Right hindlimb (tissue), 1 donor: ENCODE results near the gene KCNMB1.
"Not testable (repeated sequence)": the region's sequence is repeated elsewhere in the genome, so short reads cannot be mapped to it uniquely, and the experiment has no call there.

Experiments
- DNase-seq: peaks from one replicate; pipeline ENCODE4 v3.0.0-alpha.2; 2018

KCNMB1 gene

GRCh38 chr5:170413897-170414296, 24.7 kb upstream of the KCNMB1 start:
- no peak for DNase-seq

DNA sequence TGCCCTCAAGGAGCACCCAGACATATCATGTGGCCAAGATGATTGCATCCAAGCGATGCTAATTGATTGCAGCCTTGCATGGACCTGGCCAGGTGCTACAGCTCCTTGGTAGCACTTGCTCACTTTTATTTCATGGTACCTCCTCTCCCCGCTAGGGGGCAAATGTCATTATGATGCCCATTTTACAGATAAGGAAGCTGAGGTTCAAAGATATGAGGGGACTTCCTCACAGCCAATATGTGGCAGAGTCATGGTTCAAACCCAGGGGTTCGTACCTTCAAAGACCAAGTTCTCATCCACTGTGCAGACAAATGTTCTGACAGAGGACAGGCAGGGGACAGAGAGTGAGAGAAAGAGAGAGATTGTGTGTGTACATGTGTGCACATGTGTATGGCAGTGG, 21.9 kb upstream of the KCNMB1 start:
- DNase-seq = no peak

GRCh38 chr5:170410401-170410800, 21.2 kb upstream of the KCNMB1 start:
- no peak for DNase-seq

GRCh38 chr5:170408877-170409660, 19.9 kb upstream of the KCNMB1 start:
- DNase-seq = no peak

DNA sequence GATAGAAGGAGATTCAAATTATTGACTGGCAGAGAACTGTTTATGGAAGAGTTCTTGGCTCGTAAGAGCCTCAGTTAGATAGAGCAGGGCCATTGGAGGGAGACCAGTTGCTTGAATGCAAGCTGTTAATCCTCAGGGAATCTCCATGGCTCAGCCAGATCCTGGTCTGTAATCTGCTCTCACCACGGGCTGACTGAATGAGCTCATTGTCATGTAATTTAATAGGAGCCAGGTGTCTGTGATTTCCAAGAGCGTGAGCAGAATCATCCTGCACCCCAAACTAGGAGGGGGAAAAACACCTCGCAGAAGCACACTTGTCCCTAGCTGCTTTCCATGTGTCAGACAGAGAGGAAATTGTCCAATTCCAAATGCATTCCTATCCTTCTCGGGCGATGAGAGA, 19.1 kb upstream of the KCNMB1 start:
- peak; percentile 60 for DNase-seq

DNA sequence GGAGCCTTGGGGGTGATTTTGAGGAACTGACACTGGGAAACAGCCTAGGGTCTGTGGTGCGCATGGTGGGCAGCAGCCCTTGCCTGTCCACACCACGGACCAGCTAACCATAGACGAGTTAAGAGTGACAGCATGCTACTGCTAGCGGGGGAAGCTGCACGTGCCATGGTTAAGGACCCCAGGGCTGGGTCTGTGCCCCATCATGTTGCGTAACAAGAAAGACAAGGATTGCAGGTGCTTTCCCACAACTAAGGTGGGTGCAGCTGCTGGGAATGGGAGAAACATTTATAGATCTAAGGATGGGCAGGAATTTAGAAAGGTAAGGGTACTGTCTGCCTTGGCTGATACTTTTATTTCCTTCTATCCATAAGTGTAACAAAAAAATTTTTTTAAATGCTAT, 17.9 kb upstream of the KCNMB1 start:
- DNase-seq = no peak

GRCh38 chr5:170405817-170406216, 16.6 kb upstream of the KCNMB1 start:
- DNase-seq = no peak

DNA sequence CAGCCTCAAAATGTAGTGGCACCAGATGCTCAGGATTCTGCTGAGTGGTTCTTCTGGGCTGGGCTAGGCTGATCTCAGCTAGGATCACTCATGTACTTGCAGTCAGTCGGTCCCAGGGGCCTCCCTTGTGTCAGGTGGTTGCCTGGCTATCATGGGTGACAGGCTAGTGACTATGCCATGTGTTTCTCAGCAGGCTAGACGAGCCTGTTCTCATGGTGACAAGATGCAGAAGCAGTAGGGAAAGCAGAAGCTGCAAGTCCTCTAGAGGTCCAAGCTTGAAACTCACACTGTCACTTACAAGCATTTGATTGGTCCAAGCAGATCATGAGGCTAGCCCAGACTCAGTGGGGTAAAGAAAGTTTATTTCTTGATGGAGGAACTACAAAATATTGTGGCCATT, 15.2 kb upstream of the KCNMB1 start:
- DNase-seq = no peak

DNA sequence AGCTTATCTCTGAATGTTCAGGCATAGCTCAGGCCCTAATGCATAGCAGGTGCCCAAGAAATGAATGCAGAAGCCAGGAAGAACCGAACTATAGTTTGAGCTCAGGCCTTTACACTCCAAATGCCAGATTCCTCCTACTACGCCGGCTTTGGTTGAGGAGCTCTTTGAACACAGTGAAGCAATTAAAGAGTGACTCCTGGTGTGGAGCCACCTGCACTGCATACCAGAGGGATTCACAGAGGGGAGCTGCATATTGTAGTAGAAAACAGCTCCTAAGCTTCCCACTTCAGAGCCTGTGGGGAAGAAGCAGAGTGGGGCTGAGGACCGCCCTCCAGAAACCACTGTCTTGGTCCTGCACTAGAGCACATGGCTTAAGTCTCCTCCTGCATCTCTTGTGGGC, 14.5 kb upstream of the KCNMB1 start:
- no peak for DNase-seq

- no peak for DNase-seq
Observed at GRCh38 chr5:170402508-170402907, 13.3 kb upstream of the KCNMB1 start.

- no peak for DNase-seq
Observed at GRCh38 chr5:170397059-170397458, 7.9 kb upstream of the KCNMB1 start.

- DNase-seq = no peak
Observed at GRCh38 chr5:170393958-170394357, 4.8 kb upstream of the KCNMB1 start.

DNA sequence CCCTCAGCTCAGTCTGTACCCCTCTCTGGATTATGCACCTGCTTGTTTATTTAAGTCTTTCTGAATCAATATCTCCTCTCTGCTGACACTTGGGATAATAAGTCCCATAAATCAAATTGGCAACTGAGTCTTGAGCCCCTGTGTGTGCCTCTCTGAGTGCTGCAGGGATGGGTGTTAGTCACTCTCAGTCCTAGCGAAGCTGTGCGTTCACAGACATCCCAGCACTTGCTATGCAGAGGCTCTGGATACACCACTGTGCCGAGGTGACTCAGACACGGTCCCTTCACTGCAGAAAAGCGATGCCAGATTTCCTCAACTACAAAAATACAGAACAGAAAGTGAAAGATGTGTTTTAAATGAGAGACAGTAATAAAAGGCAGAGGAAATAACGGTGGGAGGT, 4.1 kb upstream of the KCNMB1 start:
- DNase-seq = no peak

DNA sequence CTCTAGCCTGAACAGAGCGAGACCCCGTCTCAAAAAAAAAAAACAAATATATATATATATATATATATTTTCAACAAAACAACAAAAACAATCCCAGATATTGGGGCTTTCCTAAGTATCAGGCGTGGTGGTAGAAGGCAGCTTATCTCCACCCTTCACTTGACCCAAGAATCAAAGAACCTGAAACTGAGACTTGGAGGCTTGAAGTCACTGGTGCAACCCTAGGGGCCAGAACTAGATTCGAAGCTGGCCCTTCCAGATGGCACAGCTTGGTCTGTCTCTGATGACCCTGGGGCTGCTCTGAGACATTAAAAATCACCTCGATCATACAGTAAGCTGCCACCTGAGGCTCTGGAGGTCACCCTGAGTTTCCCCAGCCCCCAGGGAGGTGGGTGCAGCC, 1.3 kb upstream of the KCNMB1 start:
- no peak for DNase-seq

- DNase-seq = no peak
Observed at GRCh38 chr5:170389550-170389892, 354 bp upstream of the KCNMB1 start.

DNA sequence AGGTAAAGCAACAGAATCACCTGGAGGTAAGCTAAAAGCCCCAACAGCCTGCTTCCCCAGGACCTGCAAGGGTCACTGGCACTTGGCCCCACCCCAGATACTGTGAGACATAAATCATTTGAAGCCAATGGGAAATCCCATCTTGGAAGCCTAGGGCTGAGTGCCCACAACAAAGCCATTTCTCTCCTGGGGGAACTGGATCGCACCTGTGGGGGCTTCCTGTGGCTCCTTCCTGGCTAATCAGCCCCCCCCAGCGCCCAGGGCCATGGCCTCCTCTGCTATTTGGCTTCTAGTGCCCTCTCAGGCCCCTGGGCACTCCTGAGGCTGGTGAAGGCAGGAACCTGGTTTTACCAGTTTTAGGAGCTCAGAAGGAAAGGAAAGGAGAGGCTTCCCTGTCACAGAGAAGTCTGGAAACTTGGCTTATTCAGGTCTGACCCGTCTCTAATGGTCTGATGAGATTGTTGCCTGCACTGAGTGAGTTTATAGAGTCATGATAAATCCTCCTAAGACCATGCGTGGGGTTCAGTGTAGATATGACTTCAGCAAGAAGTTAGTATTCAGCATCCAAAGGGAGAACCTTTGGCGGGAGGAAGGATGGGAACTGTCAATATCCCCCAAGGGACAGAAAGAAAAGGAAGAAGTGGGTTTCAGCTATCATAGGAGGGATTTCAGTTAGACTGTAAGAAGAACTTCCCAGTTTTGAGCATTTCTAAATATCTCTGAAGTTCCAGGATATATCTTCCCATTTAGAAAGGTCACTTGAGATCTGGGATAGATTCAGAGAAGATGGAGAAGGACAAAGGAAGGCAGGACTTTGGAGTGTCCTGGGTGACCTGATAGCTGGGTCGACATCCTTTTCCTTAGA, 1.2 kb downstream of the KCNMB1 start:
- DNase-seq = no peak

- no peak for DNase-seq
Observed at GRCh38 chr5:170386743-170387395, 2.3 kb downstream of the KCNMB1 start.

DNA sequence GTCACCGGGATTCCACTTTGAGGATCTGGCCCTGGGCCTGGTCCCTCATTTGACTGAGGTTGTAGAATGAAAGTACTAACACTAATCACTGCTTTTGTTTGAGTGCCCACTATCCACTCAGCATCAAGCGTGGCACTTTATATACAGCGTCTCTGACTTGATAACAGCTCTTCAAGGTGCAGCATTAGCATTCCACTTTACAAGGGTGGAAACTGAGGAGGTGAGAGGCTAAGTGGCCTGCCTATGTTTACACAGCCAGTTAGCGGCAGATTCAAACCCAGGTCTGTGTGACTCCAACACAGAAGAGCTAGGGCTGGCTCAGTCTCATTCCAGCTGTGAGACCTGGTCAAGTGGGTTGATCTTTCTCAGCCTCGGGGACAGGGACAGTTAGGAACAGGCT, 5.9 kb downstream of the KCNMB1 start:
- DNase-seq = no peak

DNA sequence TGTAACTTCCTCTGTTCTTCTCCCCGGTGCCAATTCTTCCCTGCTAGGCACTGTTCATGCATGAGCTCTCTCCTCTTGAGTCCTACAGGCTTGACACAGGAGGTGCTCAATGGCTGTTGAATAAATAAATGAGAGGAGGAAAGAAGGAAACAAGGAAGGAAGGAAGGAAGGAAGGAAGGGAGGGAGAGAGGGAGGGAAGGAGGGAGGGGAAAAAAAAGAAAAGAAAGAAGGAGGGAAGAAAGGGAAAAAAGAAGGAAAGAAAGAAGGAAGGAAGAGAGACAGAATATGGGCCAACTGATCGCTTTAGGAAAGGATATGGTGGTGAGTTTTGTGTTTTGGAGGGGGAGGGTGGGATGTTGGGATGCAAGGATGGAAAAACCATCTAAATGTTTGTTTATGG, 6.4 kb downstream of the KCNMB1 start:
- no peak for DNase-seq

- DNase-seq = no peak
Observed at GRCh38 chr5:170380361-170380951, 8.7 kb downstream of the KCNMB1 start.

DNA sequence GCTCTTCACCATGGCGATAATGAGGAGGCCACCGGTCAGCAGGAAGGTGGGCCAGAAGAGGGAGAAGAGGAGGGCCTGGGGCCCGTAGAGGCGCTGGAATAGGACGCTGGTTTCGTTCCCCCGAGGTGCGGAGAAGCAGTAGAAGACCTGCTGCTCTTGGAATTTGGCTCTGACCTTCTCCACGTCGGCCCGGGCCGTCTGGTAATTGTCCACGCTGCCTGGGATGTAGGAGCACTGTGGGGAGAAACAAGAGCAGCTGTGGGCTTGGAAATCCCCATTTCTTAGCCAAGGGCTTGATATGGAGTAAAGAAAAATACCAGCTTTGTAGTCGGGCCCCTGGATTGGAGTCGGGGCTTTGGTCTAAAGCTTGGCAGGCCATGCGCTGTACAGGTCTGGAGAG, 10.4 kb downstream of the KCNMB1 start:
- DNase-seq = no peak

DNA sequence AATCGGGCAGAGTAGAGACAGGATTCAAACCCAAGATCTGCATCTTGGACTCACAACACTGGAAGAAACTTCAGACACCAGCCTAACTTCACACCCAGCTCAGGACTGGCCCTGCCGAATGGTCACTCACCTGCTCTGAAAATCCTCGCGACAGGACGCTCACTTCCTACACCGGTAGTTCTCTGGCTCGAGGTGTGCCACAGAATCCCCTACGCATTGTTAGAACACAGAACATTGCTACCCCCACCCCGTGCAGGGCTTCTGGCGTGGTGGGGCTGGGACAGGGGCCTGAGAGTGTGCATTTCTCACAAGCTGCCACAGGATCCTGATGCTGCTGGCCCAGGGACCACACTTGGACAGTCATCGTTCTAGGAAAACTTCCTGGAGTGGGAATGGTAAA, 12.1 kb downstream of the KCNMB1 start:
- DNase-seq = no peak

DNA sequence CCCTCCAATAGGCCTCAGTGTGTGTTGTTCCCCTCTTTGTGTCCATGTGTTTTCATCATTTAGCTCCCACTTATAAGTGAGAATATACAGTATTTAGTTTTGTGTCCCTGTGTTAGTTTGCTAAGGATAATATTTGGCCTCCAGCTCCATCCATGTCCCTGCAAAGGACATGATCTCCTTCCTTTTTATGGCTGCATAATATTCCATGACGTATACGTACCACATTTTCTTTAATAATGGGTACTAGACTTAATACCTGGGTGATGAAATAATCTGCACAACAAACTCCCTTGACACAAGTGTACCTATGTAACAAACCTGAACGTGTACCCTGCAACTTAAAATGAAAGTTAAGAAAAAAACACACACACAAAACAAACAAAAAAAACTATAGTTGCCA, 12.6 kb downstream of the KCNMB1 start:
- not testable (repeated sequence) for DNase-seq

- DNase-seq = no peak
Observed at GRCh38 chr5:170375283-170375682, 13.9 kb downstream of the KCNMB1 start.
